IPS-NIHi7 (cell line): ENCODE data around the gene UGT1A8.

Experiments
- DNase-seq: peaks from one replicate; pipeline ENCODE4 v3.0.0; 2012; ENCODE audit warnings: mixed read lengths; ENCODE audit errors: extremely low spot score

The UGT1A8 gene

GRCh38 chr2:233799716-233800115 is 182.3 kb downstream of the UGT1A8 start:
- no peak for DNase-seq

GRCh38 chr2:233800208-233800607 is 182.8 kb downstream of the UGT1A8 start:
- no peak for DNase-seq

GRCh38 chr2:233801357-233802131 is 184.1 kb downstream of the UGT1A8 start:
- DNase-seq: no peak

- DNase-seq: no peak
Observed at GRCh38 chr2:233802132-233802815, 184.8 kb downstream of the UGT1A8 start.

GRCh38 chr2:233803292-233803911 is 186.0 kb downstream of the UGT1A8 start:
- DNase-seq: no peak

- no peak for DNase-seq
Observed at GRCh38 chr2:233803994-233804393, 186.6 kb downstream of the UGT1A8 start.

- no peak for DNase-seq
Observed at GRCh38 chr2:233807215-233807865, 189.9 kb downstream of the UGT1A8 start.

- DNase-seq: no peak
Observed at GRCh38 chr2:233807966-233808935, 190.8 kb downstream of the UGT1A8 start.

GRCh38 chr2:233810385-233810784 is 193.0 kb downstream of the UGT1A8 start:
- DNase-seq: no peak

- DNase-seq: no peak
Observed at GRCh38 chr2:233811087-233811486, 193.7 kb downstream of the UGT1A8 start.

- DNase-seq: no peak
Observed at GRCh38 chr2:233811732-233812131, 194.3 kb downstream of the UGT1A8 start.

GRCh38 chr2:233813236-233814055 is 196.0 kb downstream of the UGT1A8 start:
- no peak for DNase-seq

- DNase-seq: peak; percentile 72
Observed at GRCh38 chr2:233814056-233814835, 196.8 kb downstream of the UGT1A8 start.

- DNase-seq: no peak
Observed at GRCh38 chr2:233815861-233816260, 198.4 kb downstream of the UGT1A8 start.

- DNase-seq: no peak
Observed at GRCh38 chr2:233816334-233816733, 198.9 kb downstream of the UGT1A8 start.

GRCh38 chr2:233816771-233817170 is 199.3 kb downstream of the UGT1A8 start:
- DNase-seq: no peak

- no peak for DNase-seq
Observed at GRCh38 chr2:233817361-233817911, 200.0 kb downstream of the UGT1A8 start.

GRCh38 chr2:233817995-233818638 is 200.7 kb downstream of the UGT1A8 start:
- no peak for DNase-seq
